Measurements from ENCODE around the gene CDCA4. TPM values are rescaled to one million over a fixed set of nuclear protein-coding genes. Genes with fewer than 3 reads are reported as not detected.

The CDCA4 gene
- polyA plus RNA-seq, 1 donor, result 23.0 TPM

GRCh38 chr14:105015242-105015641, 5.6 kb downstream of the CDCA4 start:
- DNase-seq, result no peak

GRCh38 chr14:105014631-105015030, 6.3 kb downstream of the CDCA4 start:
- no peak for DNase-seq

- no peak for DNase-seq
Observed at GRCh38 chr14:105014032-105014431, 6.9 kb downstream of the CDCA4 start.

- no peak for DNase-seq
Observed at GRCh38 chr14:105013150-105013785, 7.6 kb downstream of the CDCA4 start.

- DNase-seq, result no peak
Observed at GRCh38 chr14:105012171-105012985, 8.5 kb downstream of the CDCA4 start.

GRCh38 chr14:105011312-105011990, 9.4 kb downstream of the CDCA4 start:
- DNase-seq, result no peak

GRCh38 chr14:105010891-105011291, 10.0 kb downstream of the CDCA4 start:
- no peak for DNase-seq

- no peak for DNase-seq
Observed at GRCh38 chr14:105010106-105010505, 10.8 kb downstream of the CDCA4 start.

GRCh38 chr14:105007593-105008264, 13.2 kb downstream of the CDCA4 start:
- no peak for DNase-seq

GRCh38 chr14:105006831-105007592, 13.9 kb downstream of the CDCA4 start:
- no peak for DNase-seq

- DNase-seq, result no peak
Observed at GRCh38 chr14:105005929-105006830, 14.7 kb downstream of the CDCA4 start.

- DNase-seq, result no peak
Observed at GRCh38 chr14:105005329-105005928, 15.5 kb downstream of the CDCA4 start.

- DNase-seq, result no peak
Observed at GRCh38 chr14:104999361-104999760, 21.5 kb downstream of the CDCA4 start.

- DNase-seq, result no peak
Observed at GRCh38 chr14:104998801-104999200, 22.1 kb downstream of the CDCA4 start.

GRCh38 chr14:104996483-104996882, 24.4 kb downstream of the CDCA4 start:
- DNase-seq, result no peak

- DNase-seq, result no peak
Observed at GRCh38 chr14:104996032-104996431, 24.9 kb downstream of the CDCA4 start.

- no peak for DNase-seq
Observed at GRCh38 chr14:104994978-104995377, 25.9 kb downstream of the CDCA4 start.

- DNase-seq, result no peak
Observed at GRCh38 chr14:104993808-104994591, 26.9 kb downstream of the CDCA4 start.

GRCh38 chr14:104993306-104993705, 27.6 kb downstream of the CDCA4 start:
- no peak for DNase-seq
